Lower lobe of right lung (tissue), 2 donors: ENCODE measurements around the gene RBCK1. TPM values are rescaled to one million over a fixed set of nuclear protein-coding genes. Genes with fewer than 3 reads are reported as not detected.
A peak's percentile ranks its signal among the peaks of the same experiment; 100 is the strongest.
"Not testable (repeated sequence)": the region's sequence is repeated elsewhere in the genome, so short reads cannot be mapped to it uniquely, and the experiment has no call there.

Experiments
- ATAC-seq, 2 donors: fragments of 200-7000 bp; cut with Tn5 transposase; one replicate each; pipeline ENCODE4 v1.9.1; 2020 to 2022; ENCODE audit warnings: mild to moderate bottlenecking in 2 of 2, moderate library complexity in 2 of 2
- DNase-seq: peaks from one replicate; pipeline ENCODE4 v3.0.0-alpha.2; 2020
- H3K27ac ChIP-seq: fragments of 200-600 bp; one replicate; pipeline ENCODE4 v1.8.0; 2022
- H3K27me3 ChIP-seq: fragments of 200-600 bp; one replicate; pipeline ENCODE4 v1.8.0; 2022; ENCODE audit warnings: low read depth
- H3K36me3 ChIP-seq: fragments of 200-600 bp; one replicate; pipeline ENCODE4 v1.8.0; 2022; ENCODE audit warnings: mild to moderate bottlenecking
- H3K4me1 ChIP-seq: fragments of 200-600 bp; one replicate; pipeline ENCODE4 v1.8.0; 2022
- H3K4me3 ChIP-seq: fragments of 200-600 bp; one replicate; pipeline ENCODE4 v1.8.0; 2022; ENCODE audit warnings: mild to moderate bottlenecking
- H3K9me3 ChIP-seq: fragments of 200-600 bp; one replicate; pipeline ENCODE4 v1.8.0; 2022
- intact Hi-C: fragments of 100-400 bp; cut with DNase I; formaldehyde crosslinking; loops from one replicate; pipeline ENCODE4 v1.11.0; 2022
- total RNA-seq: library from RNA; stranded (reverse); fragmentation: NEBNext Ultra II Directional; extraction: Animal tissue kit (Norgen Biotek cat#: 25700); gene quantifications from one replicate; pipeline ENCODE4 v1.2.1, GENCODE V29; 2021
- TF ChIP-seq, protein P1 (sequence below): fragments of 200-600 bp; IDR thresholded peaks from one replicate; pipeline ENCODE4 v1.8.0; 2022; ENCODE audit warnings: antibody characterized with exemption, mild to moderate bottlenecking
- donor health status: DM: no; HTN: yes; CAD: no; lungs with severe emphysema.

Gene RBCK1
- total RNA-seq, 1 donor from 2014 or later, result 95.7 TPM

DNA sequence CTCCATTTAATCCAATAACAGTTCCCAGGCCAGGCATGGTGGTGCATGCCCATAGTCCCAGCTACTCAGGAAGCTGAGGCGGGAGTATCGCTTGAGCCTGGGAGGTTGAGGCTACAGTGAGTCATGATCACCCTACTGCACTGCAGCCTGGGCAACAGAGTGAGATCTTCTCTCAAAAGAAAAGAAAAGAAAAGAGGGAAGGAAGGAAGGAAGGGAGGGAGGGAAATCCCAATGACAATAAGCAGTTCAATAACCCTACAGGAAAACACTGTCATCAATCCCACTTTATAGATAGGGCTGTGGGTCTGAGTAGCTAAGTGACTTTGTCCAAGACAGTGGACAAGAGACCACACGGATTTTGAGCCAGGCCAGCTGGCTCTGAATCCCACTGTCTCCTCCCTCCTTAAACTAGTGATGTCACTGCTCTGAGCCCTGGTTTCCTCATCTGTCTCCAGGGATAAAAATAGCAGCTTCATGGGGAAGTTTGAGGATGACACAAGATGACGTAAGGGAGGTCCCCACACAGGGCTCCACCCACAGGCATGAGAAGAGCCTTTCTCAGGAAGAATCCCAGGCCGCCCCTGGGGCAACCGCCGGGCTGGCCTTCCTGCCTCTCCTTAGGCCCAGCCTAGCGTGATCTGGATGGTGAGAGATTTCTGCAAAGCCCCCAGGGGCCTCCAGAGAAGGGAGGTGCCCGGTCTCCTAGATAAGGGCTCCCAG, 34.8 kb upstream of the RBCK1 start:
- Histone ChIP-seq H3K4me1 (peaks cover 39% of the 10 kb centered on the region), H3K27me3 (no peaks in the 10 kb centered on the region), H3K9me3 (no peaks in the 10 kb centered on the region), H3K36me3 (no peaks in the 10 kb centered on the region), H3K4me3 (no peak overlapping the region), H3K27ac (peak overlapping the region; percentile 66)
- TF ChIP-seq, protein P1, sequence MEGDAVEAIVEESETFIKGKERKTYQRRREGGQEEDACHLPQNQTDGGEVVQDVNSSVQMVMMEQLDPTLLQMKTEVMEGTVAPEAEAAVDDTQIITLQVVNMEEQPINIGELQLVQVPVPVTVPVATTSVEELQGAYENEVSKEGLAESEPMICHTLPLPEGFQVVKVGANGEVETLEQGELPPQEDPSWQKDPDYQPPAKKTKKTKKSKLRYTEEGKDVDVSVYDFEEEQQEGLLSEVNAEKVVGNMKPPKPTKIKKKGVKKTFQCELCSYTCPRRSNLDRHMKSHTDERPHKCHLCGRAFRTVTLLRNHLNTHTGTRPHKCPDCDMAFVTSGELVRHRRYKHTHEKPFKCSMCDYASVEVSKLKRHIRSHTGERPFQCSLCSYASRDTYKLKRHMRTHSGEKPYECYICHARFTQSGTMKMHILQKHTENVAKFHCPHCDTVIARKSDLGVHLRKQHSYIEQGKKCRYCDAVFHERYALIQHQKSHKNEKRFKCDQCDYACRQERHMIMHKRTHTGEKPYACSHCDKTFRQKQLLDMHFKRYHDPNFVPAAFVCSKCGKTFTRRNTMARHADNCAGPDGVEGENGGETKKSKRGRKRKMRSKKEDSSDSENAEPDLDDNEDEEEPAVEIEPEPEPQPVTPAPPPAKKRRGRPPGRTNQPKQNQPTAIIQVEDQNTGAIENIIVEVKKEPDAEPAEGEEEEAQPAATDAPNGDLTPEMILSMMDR, result no peak
- DNase-seq (peak; percentile 67), ATAC-seq (peak; percentile 33 to 58)
- intact Hi-C loops, result no loop called here

DNA sequence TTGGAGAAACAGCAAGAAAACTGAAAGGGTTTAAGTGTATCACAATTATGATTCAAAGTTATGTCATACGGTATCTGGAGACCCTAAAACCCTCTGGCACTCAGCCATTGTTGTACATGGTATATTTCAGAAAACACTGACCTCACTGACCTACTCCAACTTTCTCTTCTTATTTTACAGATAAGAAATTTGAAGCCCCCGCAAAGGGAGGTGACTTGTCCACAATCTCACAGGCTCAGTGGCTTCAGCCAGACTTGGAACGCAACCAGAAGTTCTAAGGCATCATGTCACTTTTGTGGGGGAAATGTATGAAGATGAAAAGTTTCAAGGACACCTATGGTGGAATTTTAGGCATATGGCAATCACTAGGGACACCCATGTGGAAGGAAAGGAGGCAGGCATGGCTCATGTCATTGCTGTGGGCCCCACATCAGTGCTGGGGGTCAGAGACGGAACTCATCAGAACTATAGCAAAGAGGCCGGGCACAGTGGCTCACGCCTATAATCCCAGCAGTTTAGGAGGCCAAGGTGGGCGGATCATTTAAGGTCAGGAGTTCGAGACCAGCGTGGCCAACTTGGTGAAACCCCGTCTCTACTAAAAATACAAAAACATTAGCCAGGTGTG, 32.7 kb upstream of the RBCK1 start:
- no peak for ATAC-seq

DNA sequence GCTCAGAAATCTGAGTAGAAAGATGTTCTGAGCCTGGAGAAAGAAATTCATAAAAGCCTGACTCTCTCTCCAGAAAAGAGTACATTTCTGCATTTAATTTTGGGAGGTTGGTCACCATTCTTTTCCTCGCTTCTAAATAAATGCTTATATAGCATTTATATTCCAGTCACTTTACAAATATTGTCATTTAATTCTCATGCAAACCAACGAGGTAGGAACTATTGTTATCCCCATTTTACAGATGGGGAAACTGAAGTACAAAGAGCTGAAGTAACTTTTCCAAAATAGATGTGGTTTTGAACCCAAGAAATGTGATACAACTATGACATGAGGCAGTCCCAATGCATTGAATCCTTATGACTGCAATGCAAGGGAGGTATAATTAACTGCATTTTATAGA, 32.0 kb upstream of the RBCK1 start:
- Histone ChIP-seq H3K9me3 (no peaks in the 10 kb centered on the region), H3K27me3 (no peaks in the 10 kb centered on the region), H3K27ac (no peak overlapping the region), H3K36me3 (no peaks in the 10 kb centered on the region), H3K4me3 (no peak overlapping the region), H3K4me1 (peaks cover 25% of the 10 kb centered on the region)
- intact Hi-C loops, result no loop called here
- DNase-seq (no peak), ATAC-seq (no peak)
- TF ChIP-seq, protein P1, result no peak

More for the DNA sequence above, 32.7 kb upstream of the RBCK1 start:
- Histone ChIP-seq H3K27me3 (no peaks in the 10 kb centered on the region), H3K4me3 (no peak overlapping the region), H3K36me3 (no peaks in the 10 kb centered on the region), H3K9me3 (no peaks in the 10 kb centered on the region), H3K27ac (no peak overlapping the region), H3K4me1 (peaks cover 32% of the 10 kb centered on the region)
- TF ChIP-seq, protein P1, result no peak
- intact Hi-C loops, result no loop called here
- DNase-seq, result no peak

DNA sequence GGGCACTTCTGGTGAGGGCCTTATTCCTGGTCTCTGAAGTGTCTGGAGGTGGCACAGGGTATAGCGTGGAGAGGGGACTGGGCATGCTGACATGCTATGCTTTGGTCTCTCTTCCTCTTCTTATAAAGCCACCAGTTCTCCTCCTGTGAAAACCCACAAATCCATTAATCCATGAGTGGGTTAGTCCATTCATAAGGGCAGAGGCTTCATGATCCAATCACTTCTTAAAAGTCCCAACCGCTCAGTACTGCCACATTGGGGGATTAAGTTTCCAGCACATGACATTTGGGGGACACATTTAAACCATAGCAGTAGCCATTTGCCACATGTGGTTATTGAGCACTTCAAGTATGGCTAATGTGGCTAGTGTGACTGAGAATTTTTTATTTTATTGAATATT, 31.3 kb upstream of the RBCK1 start:
- ATAC-seq, result no peak
- peaks cover 19% of the 10 kb centered on the region for H3K4me1 ChIP-seq
- no peaks in the 10 kb centered on the region for H3K9me3 ChIP-seq
- H3K36me3 ChIP-seq, result no peaks in the 10 kb centered on the region
- no peak overlapping the region for H3K4me3 ChIP-seq
- no peak overlapping the region for H3K27ac ChIP-seq
- intact Hi-C loops, result no loop called here
- no peaks in the 10 kb centered on the region for H3K27me3 ChIP-seq
- DNase-seq, result no peak
- TF ChIP-seq, protein P1, result no peak

DNA sequence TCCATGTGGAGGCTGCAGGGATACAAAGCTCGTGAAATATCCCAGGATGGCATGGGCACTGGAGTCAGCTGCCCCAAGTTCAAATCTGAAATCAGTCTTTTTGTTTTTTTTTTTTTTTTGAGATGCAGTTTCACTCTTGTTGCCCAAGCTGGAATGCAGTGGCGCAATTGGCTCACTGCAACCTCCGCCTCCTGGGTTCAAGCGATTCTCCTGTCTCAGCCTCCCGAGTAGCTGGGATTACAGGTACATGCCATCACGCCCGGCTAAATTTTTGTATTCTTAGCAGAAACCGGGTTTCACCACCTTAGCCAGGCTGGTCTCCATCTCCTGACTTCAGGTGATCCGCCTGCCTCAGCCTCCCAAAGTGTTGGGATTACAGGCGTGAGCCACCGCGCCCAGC, 30.5 kb upstream of the RBCK1 start:
- H3K36me3 ChIP-seq, H3K27ac ChIP-seq, DNase-seq, H3K4me3 ChIP-seq, ATAC-seq, intact Hi-C loops, H3K9me3 ChIP-seq, H3K27me3 ChIP-seq: not testable (repeated sequence)
- H3K4me1 ChIP-seq, result peaks cover 15% of the 10 kb centered on the region

DNA sequence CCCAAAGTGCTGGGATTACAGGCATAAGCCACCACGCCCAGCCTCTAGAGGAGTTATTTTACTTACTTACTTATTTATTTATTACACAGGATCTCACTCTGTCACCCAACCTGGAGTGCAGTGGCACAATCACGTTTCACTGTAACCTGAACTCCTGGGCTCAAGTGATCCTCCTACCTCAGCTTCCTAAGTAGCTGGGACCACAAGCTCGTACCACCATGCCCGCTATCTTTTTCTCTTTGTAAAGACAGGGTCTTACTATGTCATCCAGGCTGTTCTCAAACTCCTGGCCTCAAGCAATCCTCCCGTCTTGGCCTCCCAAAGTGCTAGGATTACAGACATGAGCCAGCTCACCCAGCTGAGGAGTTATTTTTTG, 29.1 kb upstream of the RBCK1 start:
- H3K27ac ChIP-seq, result no peak overlapping the region
- H3K4me3 ChIP-seq, result no peak overlapping the region
- H3K9me3 ChIP-seq, result no peaks in the 10 kb centered on the region
- peaks cover 5% of the 10 kb centered on the region for H3K4me1 ChIP-seq
- H3K36me3 ChIP-seq, result no peaks in the 10 kb centered on the region
- TF ChIP-seq, protein P1, result no peak
- ATAC-seq, result no peak
- intact Hi-C loops, result no loop called here
- no peak for DNase-seq
- H3K27me3 ChIP-seq, result no peaks in the 10 kb centered on the region
